Measurements from ENCODE around the gene CEP95.
"Not testable (repeated sequence)": the region's sequence is repeated elsewhere in the genome, so short reads cannot be mapped to it uniquely, and the experiment has no call there.

Gene CEP95

GRCh38 chr17:64572682-64573154, 65.9 kb downstream of the CEP95 start:
- no peak for DNase-seq

- DNase-seq: no peak
These were observed 66.4 kb downstream of the CEP95 start for GRCh38 chr17:64573214-64573613.

GRCh38 chr17:64574646-64575045, 67.9 kb downstream of the CEP95 start:
- no peak for DNase-seq

DNA sequence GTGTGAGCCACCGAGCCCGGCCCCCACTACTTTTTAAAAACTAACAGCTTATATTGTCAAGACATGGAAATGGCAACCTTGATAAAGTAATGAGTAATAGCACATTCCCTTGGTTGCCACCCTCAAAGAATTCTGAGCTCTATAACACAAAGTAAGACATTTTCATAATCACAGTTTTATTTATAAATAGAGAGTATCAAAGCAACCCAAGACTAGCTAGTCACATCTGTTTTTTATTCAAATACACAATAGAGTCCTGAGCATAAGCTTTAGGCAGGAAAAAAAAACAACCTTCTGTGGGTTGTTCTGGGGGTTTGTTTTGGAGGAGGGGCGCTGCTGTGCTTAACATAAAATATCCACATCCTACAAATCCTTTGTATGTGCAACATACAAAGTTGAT, 68.7 kb downstream of the CEP95 start:
- DNase-seq: no peak

- not testable (repeated sequence) for DNase-seq
These were observed 70.2 kb downstream of the CEP95 start for GRCh38 chr17:64577025-64577424.

- no peak for DNase-seq
These were observed 73.1 kb downstream of the CEP95 start for GRCh38 chr17:64579917-64580316.

GRCh38 chr17:64580384-64581315, 73.9 kb downstream of the CEP95 start:
- no peak for DNase-seq

- DNase-seq: no peak
These were observed 76.3 kb downstream of the CEP95 start for GRCh38 chr17:64583038-64583437.

GRCh38 chr17:64585146-64585545, 78.4 kb downstream of the CEP95 start:
- no peak for DNase-seq

Measured in hypothalamus (tissue), 51 donors.